IPS-18c (cell line): ENCODE results near the gene COA5.
A peak's percentile ranks its signal among the peaks of the same experiment; 100 is the strongest.
"Not testable (repeated sequence)": the region's sequence is repeated elsewhere in the genome, so short reads cannot be mapped to it uniquely, and the experiment has no call there.

Experiments
- H3K4me3 ChIP-seq: 2 replicates; pipeline ENCODE4 v1.7.0; 2013; ENCODE audit warnings: low read depth, mild to moderate bottlenecking, low read length, moderate library complexity; ENCODE audit not compliant: insufficient read depth
- H3K9me3 ChIP-seq: one replicate; pipeline ENCODE4 v1.6.1; 2013; ENCODE audit warnings: mild to moderate bottlenecking, low read length, moderate library complexity; ENCODE audit not compliant: control insufficient read depth, insufficient read depth

COA5 gene

GRCh38 chr2:98614024-98614739 is 5.9 kb upstream of the COA5 start:
- no peaks in the 10 kb centered on the region for H3K9me3 ChIP-seq
- no peak overlapping the region for H3K4me3 ChIP-seq

- Histone ChIP-seq H3K9me3 (no peaks in the 10 kb centered on the region), H3K4me3 (peak overlapping the region; percentile 94)
Measured at GRCh38 chr2:98608962-98609604, 771 bp upstream of the COA5 start.

- Histone ChIP-seq H3K9me3 (no peaks in the 10 kb centered on the region), H3K4me3 (peak overlapping the region; percentile 94)
Measured at GRCh38 chr2:98607741-98608115, 584 bp downstream of the COA5 start.

- Histone ChIP-seq H3K9me3 (no peaks in the 10 kb centered on the region), H3K4me3 (peak overlapping the region; percentile 94)
Measured at GRCh38 chr2:98607104-98607503, 1.2 kb downstream of the COA5 start.

GRCh38 chr2:98606431-98606830 is 1.9 kb downstream of the COA5 start:
- Histone ChIP-seq H3K9me3 (no peaks in the 10 kb centered on the region), H3K4me3 (no peak overlapping the region)

GRCh38 chr2:98605076-98605475 is 3.2 kb downstream of the COA5 start:
- no peaks in the 10 kb centered on the region for H3K9me3 ChIP-seq
- H3K4me3 ChIP-seq: no peak overlapping the region

GRCh38 chr2:98604547-98604946 is 3.8 kb downstream of the COA5 start:
- Histone ChIP-seq H3K4me3 (no peak overlapping the region), H3K9me3 (no peaks in the 10 kb centered on the region)

- H3K9me3 ChIP-seq: no peaks in the 10 kb centered on the region
- no peak overlapping the region for H3K4me3 ChIP-seq
Measured at GRCh38 chr2:98601532-98602132, 6.7 kb downstream of the COA5 start.

GRCh38 chr2:98598781-98599428 is 9.4 kb downstream of the COA5 start:
- no peak overlapping the region for H3K4me3 ChIP-seq

GRCh38 chr2:98594665-98595064 is 13.6 kb downstream of the COA5 start:
- H3K9me3 ChIP-seq, H3K4me3 ChIP-seq: not testable (repeated sequence)

More at GRCh38 chr2:98598781-98599428, 9.4 kb downstream of the COA5 start:
- no peaks in the 10 kb centered on the region for H3K9me3 ChIP-seq

- H3K9me3 ChIP-seq: no peaks in the 10 kb centered on the region
- no peak overlapping the region for H3K4me3 ChIP-seq
Measured at GRCh38 chr2:98592565-98592964, 15.7 kb downstream of the COA5 start.

- H3K9me3 ChIP-seq: no peaks in the 10 kb centered on the region
- H3K4me3 ChIP-seq: no peak overlapping the region
Measured at GRCh38 chr2:98589489-98589888, 18.8 kb downstream of the COA5 start.

GRCh38 chr2:98588880-98589431 is 19.4 kb downstream of the COA5 start:
- H3K4me3 ChIP-seq: no peak overlapping the region
- no peaks in the 10 kb centered on the region for H3K9me3 ChIP-seq

- Histone ChIP-seq H3K9me3 (no peaks in the 10 kb centered on the region), H3K4me3 (no peak overlapping the region)
Measured at GRCh38 chr2:98586551-98587140, 21.7 kb downstream of the COA5 start.

GRCh38 chr2:98585386-98585785 is 22.9 kb downstream of the COA5 start:
- H3K4me3 ChIP-seq: no peak overlapping the region
- H3K9me3 ChIP-seq: no peaks in the 10 kb centered on the region

GRCh38 chr2:98583816-98584618 is 24.3 kb downstream of the COA5 start:
- no peaks in the 10 kb centered on the region for H3K9me3 ChIP-seq
- H3K4me3 ChIP-seq: no peak overlapping the region

- no peaks in the 10 kb centered on the region for H3K9me3 ChIP-seq
- H3K4me3 ChIP-seq: no peak overlapping the region
Measured at GRCh38 chr2:98583276-98583675, 25.0 kb downstream of the COA5 start.
